Measurements from ENCODE around the gene TNNI2. TPM values are rescaled to one million over a fixed set of nuclear protein-coding genes. Genes with fewer than 3 reads are reported as not detected.
"Not testable (repeated sequence)": the region's sequence is repeated elsewhere in the genome, so short reads cannot be mapped to it uniquely, and the experiment has no call there.

TNNI2 gene
- not detected in 2 replicates for total RNA-seq (2014; rRNA removed; shearing (Covaris generic))

DNA sequence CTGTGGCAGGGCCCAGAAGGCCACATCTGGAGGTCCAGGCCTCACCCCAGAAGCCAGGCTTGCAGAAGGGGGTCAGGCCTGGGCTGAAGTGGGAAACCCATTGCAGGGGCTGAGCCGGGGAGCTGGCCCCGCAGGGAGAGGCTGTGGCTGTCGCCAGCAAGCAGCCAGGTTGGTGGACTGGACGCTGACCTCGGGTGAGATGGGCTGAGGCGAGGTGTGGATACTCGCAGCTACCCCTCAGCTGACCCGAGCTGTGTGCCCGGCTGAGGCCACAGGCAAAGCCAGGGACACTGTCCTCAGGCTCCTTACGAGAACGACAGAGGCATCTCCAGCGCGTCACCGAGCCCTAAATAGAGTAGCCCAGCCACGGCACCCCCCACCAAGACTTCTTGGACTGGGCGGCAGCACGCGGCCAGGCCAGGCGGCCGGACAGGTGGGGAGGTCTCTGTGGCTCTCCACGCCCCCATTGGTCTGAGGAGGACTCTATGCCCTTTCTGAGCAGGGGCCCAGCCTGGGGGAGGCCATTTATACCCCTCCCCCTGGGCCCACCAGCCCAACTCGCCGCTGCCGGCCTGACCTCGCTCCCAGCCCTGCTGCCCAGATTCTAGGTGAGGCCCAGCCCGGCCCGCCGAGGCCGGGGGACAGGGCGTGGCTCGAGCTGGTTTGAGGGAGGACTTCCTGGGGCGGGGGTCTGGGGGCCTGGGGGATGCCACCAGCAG, at the start of gene TNNI2:
TSS of gene TNNI2 (plus strand) at position 556 of the 719 bp plus-strand sequence. CDS start 716 bp downstream, outside the sequence.
- Histone ChIP-seq H3K36me3 (replicated peaks; ENCODE audit: control insufficient read depth, insufficient read depth, low read length) (no peaks in the 10 kb centered on the region), H3K27me3 (ENCODE audit: control insufficient read depth, insufficient read depth, low read length) (no peaks in the 10 kb centered on the region), H3K4me3 (ENCODE audit: insufficient read depth, low read depth, low read length) (no peak within 1 kb of the TSS)
- DNase-seq, result no peak

DNA sequence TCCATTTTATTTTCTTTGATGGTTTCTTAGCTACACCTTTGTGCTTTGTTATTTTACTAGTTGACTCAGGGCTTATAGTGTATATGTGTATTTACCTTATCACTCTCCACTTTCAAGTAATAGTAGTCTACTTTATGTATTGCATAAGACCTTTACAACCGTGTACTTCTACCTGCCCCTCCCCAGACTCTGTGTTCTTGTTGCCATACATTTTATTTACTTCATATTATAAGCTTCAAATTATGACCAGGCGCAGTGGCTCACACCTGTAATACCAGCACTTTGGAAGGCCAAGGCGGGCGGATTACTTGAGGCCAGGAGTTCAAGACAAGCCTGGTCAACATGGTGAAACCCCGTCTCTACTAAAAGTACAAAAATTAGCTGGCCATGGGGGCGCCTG, 46.9 kb upstream of the TNNI2 start:
- H3K27me3 ChIP-seq (ENCODE audit: control insufficient read depth, insufficient read depth, low read length), result no peaks in the 10 kb centered on the region
- no peak overlapping the region for H3K4me3 ChIP-seq (ENCODE audit: insufficient read depth, low read depth, low read length)
- DNase-seq, result no peak
- no peaks in the 10 kb centered on the region for H3K36me3 ChIP-seq (replicated peaks; ENCODE audit: control insufficient read depth, insufficient read depth, low read length)

DNA sequence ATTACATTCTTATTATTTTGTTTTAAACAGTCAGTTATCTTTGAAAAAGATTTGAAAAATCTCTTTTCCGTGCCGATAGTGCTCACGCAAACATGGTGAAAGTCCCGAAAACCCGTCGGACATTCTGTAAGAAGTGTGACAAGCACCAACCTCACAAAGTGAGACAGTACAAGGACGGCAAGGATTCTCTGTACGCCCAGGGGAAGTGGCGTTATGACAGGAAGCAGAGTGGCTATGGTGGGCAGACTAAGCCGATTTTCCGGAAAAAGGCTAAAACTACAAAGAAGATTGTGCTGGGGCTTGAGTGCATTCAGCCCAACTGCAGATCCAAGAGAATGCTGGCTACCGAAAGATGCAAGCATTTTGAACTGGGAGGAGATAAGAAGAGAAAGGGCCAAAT, 46.3 kb upstream of the TNNI2 start:
- DNase-seq, result no peak
- H3K27me3 ChIP-seq (ENCODE audit: control insufficient read depth, insufficient read depth, low read length), result no peaks in the 10 kb centered on the region
- no peaks in the 10 kb centered on the region for H3K36me3 ChIP-seq (replicated peaks; ENCODE audit: control insufficient read depth, insufficient read depth, low read length)
- no peak overlapping the region for H3K4me3 ChIP-seq (ENCODE audit: insufficient read depth, low read depth, low read length)

DNA sequence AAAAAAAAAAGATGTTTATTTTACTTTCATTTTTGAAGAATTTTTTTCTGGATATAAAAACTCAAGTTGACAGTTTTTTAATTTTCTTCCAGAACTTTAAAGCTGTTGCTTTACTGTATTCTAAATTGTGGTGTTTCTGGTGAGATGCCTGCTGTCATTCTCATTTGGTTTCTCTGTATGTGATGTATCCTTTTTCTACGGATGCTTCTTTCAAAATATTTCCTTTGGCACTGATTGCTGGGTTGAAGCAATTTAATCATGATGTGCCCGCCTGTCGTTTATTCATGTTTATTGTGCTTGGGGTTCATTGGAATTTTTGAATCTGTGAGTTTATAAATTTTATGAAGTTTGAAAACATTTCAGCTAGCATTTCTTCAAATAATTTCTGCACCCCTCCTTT, 45.7 kb upstream of the TNNI2 start:
- Histone ChIP-seq H3K36me3 (replicated peaks; ENCODE audit: control insufficient read depth, insufficient read depth, low read length) (no peaks in the 10 kb centered on the region), H3K27me3 (ENCODE audit: control insufficient read depth, insufficient read depth, low read length) (no peaks in the 10 kb centered on the region), H3K4me3 (ENCODE audit: insufficient read depth, low read depth, low read length) (no peak overlapping the region)
- DNase-seq, result no peak

DNA sequence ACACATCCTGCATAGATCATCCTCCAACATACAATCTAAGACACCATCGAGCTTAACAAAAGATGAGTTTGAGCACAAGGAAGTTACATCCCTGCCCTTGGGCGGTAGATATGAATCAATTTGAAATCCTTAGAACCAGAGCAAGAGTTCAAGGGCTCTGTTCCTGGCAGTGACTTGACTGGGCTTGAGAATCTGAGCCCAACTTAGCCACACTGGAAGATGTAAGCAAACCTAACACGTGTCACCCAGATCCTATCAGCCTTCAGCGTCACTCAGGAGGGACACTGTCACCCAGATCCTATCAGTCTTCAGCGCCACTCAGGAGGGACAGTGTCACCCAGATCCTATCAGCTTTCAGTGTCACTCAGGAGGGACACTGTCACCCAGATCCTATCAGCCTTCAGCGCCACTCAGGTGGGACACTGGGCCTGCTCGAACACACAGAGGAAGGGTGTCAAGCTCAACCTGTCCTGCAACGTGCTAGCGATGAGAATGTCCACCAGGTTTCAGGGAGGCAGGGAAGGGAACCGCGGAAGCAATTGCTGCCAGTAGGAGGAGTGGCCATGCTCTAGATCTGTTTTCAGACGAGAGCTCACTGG, 42.3 kb upstream of the TNNI2 start:
- peak; percentile 69 for DNase-seq
- no peak overlapping the region for H3K4me3 ChIP-seq (ENCODE audit: insufficient read depth, low read depth, low read length)
- no peaks in the 10 kb centered on the region for H3K36me3 ChIP-seq (replicated peaks; ENCODE audit: control insufficient read depth, insufficient read depth, low read length)
- no peaks in the 10 kb centered on the region for H3K27me3 ChIP-seq (ENCODE audit: control insufficient read depth, insufficient read depth, low read length)

DNA sequence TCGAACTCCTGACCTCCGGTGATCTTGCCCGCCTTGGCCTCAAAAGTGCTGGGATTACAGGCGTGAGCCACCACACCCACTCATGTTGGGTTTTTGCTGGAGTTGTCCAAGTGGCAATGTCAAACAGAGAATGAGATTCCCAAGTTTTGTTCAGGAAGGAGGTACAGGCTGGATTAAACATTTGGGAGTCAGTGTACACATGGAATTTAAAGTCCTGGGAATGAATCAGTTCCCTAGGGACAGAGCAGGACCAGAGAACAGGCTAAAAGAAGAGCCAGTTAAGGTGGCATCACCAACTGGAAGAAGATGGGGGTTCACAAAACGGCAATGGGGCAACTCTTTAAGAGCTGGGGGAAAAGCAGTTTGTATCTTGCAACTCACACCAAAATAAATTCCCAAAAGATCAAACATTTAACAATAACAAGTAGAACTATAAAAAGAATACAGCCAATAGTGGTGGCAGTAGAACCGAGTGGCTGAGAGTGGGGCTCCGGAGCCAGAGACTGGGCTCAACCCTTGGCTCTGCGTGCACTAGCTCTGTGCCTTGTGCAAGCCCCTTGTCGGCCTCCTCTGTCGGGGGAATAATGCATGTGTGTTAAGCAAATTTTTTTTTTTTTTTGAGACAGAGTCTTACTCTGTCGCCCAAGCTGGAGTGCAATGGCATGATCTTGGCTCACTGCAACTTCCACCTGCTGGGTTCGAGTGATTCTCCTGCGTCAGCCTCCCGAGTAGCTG, 41.2 kb upstream of the TNNI2 start:
- Histone ChIP-seq H3K27me3 (ENCODE audit: control insufficient read depth, insufficient read depth, low read length) (no peaks in the 10 kb centered on the region), H3K36me3 (replicated peaks; ENCODE audit: control insufficient read depth, insufficient read depth, low read length) (no peaks in the 10 kb centered on the region), H3K4me3 (ENCODE audit: insufficient read depth, low read depth, low read length) (no peak overlapping the region)
- no peak for DNase-seq

DNA sequence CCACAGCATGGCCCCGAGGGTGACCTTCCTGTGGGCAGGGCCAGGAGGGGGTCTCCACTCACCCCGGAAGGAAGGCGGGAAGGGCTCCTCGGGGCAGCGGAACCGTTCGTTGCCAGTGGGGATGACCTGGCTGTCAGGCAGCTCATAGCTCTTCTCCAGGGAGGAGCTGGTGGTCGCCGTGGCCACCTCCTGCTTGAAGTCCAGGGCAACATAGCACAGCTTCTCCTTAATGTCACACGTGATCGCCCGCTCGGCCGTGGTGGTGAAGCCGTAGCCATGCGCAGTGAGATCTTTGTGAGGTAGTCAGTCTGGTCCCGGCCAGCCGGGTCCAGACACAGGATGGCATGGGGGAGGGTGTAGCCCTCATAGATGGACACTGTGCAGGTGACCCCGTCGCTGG, 35.5 kb upstream of the TNNI2 start:
- no peak for DNase-seq
- H3K27me3 ChIP-seq (ENCODE audit: control insufficient read depth, insufficient read depth, low read length), result no peaks in the 10 kb centered on the region

DNA sequence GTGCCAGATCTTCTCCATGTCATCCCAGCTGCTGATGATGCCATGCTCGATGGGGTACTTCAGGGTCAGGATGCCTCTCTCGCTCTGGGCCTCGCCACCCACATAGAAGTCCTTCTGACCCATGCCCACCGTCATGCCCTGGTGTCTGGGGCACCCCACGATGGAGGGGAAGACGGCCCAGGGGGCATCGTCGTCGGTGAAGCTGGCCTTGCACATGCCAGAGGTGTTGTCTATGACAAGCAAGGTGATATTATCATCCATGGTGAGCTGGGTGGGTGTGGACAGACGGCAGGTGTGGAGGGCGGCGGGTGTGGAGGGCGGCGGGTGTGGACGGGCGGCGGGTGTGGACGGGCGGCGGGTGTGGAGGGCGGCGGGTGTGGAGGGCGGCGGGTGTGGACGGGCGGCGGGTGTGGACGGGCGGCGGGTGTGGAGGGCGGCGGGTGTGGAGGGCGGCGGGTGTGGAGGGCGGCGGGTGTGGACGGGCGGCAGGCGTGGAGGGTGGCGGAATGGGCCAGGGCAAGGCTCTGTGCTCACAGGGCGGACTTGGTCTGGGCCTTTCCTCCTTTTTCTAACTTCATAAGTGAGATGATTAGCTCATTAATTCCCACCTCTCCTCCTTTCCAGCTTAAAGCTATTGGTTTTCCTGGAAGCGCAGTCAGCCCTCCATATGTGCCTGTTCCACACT, 34.8 kb upstream of the TNNI2 start:
- H3K36me3 ChIP-seq (replicated peaks; ENCODE audit: control insufficient read depth, insufficient read depth, low read length); DNase-seq; H3K4me3 ChIP-seq (ENCODE audit: insufficient read depth, low read depth, low read length); H3K27me3 ChIP-seq (ENCODE audit: control insufficient read depth, insufficient read depth, low read length): not testable (repeated sequence)

More for the DNA sequence above, 35.5 kb upstream of the TNNI2 start:
- H3K36me3 ChIP-seq (replicated peaks; ENCODE audit: control insufficient read depth, insufficient read depth, low read length), result no peaks in the 10 kb centered on the region
- H3K4me3 ChIP-seq (ENCODE audit: insufficient read depth, low read depth, low read length), result no peak overlapping the region

DNA sequence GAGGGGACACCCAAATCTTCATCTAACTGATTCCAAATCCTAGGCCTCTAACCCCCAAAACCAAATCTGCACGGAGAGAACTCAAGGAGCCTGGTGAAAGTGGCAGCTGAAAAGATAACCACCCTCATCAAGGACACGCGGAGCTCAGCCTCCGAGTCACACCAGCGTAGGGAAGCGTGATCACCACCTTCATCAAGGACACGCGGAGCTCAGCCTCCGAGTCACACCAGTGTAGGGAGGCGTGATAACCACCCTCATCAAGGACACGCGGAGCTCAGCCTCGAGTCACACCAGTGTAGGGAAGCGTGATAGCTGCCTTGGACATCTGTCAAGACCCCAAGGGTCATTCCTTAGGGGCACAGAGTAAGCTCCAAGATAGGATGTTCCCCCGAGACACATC, 33.3 kb upstream of the TNNI2 start:
- H3K27me3 ChIP-seq (ENCODE audit: control insufficient read depth, insufficient read depth, low read length), result no peaks in the 10 kb centered on the region
- DNase-seq, result no peak
- no peak overlapping the region for H3K4me3 ChIP-seq (ENCODE audit: insufficient read depth, low read depth, low read length)
- no peaks in the 10 kb centered on the region for H3K36me3 ChIP-seq (replicated peaks; ENCODE audit: control insufficient read depth, insufficient read depth, low read length)

DNA sequence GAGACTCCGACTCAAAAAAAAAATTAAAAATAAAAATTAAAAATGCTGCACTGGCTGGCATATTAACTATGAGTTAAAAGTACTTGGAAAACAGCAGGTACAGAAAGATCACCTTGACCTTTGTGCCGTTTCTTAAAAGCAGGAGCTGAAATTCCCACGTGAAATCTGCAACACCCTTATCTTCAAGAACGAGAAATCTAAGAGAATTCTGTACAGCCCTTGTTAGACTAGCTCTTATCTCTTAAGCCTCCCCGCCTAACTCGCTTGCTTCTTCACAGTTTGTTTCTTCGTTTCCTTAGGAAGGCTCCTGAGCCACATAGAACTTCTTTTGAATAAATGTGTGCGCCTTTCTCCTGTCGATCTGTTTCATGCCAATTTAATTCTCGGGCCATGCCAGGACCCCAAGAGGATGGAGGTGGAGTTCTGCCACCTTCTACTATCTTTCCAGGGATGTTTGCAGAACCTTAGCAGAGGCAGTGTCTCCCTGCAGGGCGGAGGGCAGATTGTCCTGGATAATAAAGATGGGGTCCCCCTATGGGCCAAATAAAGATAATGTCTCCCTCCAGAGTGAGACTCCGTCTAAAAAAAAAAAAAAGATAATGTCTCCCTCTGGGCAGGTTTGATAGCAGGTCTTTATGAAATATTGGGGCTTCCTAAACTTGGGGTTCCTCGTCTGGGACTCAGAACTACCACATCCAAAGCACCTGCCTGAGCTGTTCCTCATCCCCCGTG, 31.4 kb upstream of the TNNI2 start:
- peak; percentile 84 for DNase-seq

DNA sequence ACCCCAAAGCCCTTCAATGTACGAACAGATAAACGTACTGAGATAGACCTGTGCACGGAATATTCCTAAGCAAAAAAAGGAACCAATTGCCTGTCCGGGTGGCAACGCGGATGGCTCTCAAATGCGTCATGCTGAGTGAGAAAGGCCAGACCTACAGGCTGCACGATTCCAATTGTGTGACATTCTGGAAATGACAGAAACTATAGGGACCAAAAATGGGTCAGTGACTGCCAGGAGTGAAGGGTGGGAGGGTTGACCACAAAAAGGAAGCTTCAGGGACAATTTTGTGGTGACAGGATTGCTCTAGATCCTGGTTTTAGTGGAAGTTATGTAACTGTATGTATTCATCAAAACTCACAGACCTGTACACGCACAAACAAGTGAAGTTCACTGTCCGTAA, 28.0 kb upstream of the TNNI2 start:
- Histone ChIP-seq H3K4me3 (ENCODE audit: insufficient read depth, low read depth, low read length) (no peak overlapping the region), H3K36me3 (replicated peaks; ENCODE audit: control insufficient read depth, insufficient read depth, low read length) (no peaks in the 10 kb centered on the region), H3K27me3 (ENCODE audit: control insufficient read depth, insufficient read depth, low read length) (no peaks in the 10 kb centered on the region)
- no peak for DNase-seq

More for the DNA sequence above, 31.4 kb upstream of the TNNI2 start:
- Histone ChIP-seq H3K36me3 (replicated peaks; ENCODE audit: control insufficient read depth, insufficient read depth, low read length) (no peaks in the 10 kb centered on the region), H3K27me3 (ENCODE audit: control insufficient read depth, insufficient read depth, low read length) (no peaks in the 10 kb centered on the region), H3K4me3 (ENCODE audit: insufficient read depth, low read depth, low read length) (no peak overlapping the region)

DNA sequence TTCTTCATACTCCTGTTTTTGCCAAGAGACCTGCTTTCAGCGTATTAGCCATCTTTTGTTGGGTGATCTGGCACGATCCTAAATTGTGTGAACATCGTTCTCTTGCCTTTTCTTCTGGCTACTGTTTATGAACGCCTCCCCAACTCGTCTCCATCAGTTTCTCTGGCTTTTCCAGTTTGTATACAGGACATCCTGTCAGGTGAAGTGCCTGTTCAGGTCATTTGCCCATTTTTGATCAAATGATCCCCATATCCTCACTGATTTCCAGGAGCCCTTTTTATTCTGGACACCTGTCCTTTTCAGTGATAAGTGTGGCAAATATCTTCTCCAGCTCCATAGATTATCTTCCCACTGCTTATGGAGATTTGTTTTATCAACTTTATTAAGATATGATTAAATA, 26.5 kb upstream of the TNNI2 start:
- Histone ChIP-seq H3K27me3 (ENCODE audit: control insufficient read depth, insufficient read depth, low read length) (no peaks in the 10 kb centered on the region), H3K4me3 (ENCODE audit: insufficient read depth, low read depth, low read length) (no peak overlapping the region), H3K36me3 (replicated peaks; ENCODE audit: control insufficient read depth, insufficient read depth, low read length) (no peaks in the 10 kb centered on the region)
- DNase-seq, result no peak

DNA sequence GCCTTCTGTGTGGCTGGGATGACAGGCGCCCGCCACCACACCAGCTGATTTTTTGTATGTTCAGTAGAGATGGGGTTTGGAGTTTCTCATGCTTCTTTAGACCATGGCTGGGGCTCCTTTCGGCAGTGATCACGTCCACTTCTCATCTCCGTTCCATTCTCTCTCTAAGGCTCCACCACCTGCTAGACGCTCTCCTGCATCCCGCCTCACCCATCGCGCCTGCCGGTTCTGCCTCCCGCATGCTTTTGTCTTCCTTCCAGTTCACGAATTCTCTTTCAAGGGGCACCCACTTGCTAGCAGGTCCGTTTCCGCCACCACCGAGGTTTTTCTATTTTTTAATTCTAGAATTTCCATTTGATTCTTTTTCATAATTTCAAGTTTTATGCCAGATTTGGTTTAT, 26.0 kb upstream of the TNNI2 start:
- H3K27me3 ChIP-seq (ENCODE audit: control insufficient read depth, insufficient read depth, low read length), result no peaks in the 10 kb centered on the region
- H3K4me3 ChIP-seq (ENCODE audit: insufficient read depth, low read depth, low read length), result no peak overlapping the region
- no peak for DNase-seq
- H3K36me3 ChIP-seq (replicated peaks; ENCODE audit: control insufficient read depth, insufficient read depth, low read length), result no peaks in the 10 kb centered on the region

DNA sequence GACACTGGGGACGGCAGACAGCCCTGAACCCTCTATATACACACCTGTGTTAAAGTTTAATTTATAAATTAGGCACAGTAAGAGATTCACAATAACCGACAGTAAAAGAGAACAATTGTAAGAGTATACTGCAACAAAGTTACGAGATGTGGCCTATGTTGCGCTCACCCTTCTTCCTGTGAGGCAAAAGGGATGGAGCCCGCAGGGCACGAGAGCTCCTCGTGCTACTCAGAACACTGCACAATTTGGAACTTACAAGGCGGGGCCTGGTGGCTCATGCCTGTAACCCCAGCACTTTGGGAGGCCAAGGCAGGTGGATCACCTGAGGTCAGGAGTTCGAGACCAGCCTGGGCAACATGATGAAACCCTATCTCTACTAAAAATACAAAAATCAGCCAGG, 25.4 kb upstream of the TNNI2 start:
- not testable (repeated sequence) for H3K27me3 ChIP-seq (ENCODE audit: control insufficient read depth, insufficient read depth, low read length); H3K36me3 ChIP-seq (replicated peaks; ENCODE audit: control insufficient read depth, insufficient read depth, low read length); DNase-seq; H3K4me3 ChIP-seq (ENCODE audit: insufficient read depth, low read depth, low read length)

All from H7 (cell line).